Keratinocyte (primary cell): ENCODE measurements around the gene L3MBTL3.

Source experiments
- CTCF ChIP-seq, 3 experiments: IDR thresholded peaks in 1 of 3; conservative IDR thresholded peaks in 1 of 3; optimal IDR thresholded peaks in 1 of 3; 2 replicates in 2 of 3; 3 replicates in 1 of 3; pipeline versions ENCODE3 to v1.5.1; 2011; ENCODE audit warnings: low read length in 3 of 3, mild to moderate bottlenecking in 3 of 3, moderate library complexity in 2 of 3, control low read depth in 1 of 3, inconsistent platforms in 1 of 3; ENCODE audit not compliant: insufficient read depth in 2 of 3; ENCODE audit errors: extremely low read depth in 1 of 3
- EZH2 ChIP-seq: IDR thresholded peaks from one replicate; pipeline ENCODE4 v1.6.1; 2012; ENCODE audit warnings: inconsistent platforms, mild to moderate bottlenecking, low read length, moderate library complexity

GRCh38 chr6:130183271-130184222, 165.2 kb downstream of the L3MBTL3 start:
- no peak for TF ChIP-seq CTCF (optimal IDR thresholded peaks at IDR 0.05 in 1 of 3, IDR thresholded peaks at IDR 0.05 in 1 of 3, conservative IDR thresholded peaks at IDR 0.05 in 1 of 3; ENCODE audit: extremely low read depth in 1 of 3, insufficient read depth in 2 of 3, low read length in 3 of 3)
- TF ChIP-seq EZH2 = no peak
